HG02973 (cell line): Measurements from ENCODE around the gene PLAAT3.
A peak's percentile ranks its signal among the peaks of the same experiment; 100 is the strongest.
"Not testable (repeated sequence)": the region's sequence is repeated elsewhere in the genome, so short reads cannot be mapped to it uniquely, and the experiment has no call there.

ENCODE experiments used
- ATAC-seq: cut with Tn5 transposase; IDR thresholded peaks from one replicate; pipeline ENCODE4 v1.9.1; 2021; ENCODE audit warnings: moderate library complexity; ENCODE audit not compliant: unreplicated experiment

The PLAAT3 gene

DNA sequence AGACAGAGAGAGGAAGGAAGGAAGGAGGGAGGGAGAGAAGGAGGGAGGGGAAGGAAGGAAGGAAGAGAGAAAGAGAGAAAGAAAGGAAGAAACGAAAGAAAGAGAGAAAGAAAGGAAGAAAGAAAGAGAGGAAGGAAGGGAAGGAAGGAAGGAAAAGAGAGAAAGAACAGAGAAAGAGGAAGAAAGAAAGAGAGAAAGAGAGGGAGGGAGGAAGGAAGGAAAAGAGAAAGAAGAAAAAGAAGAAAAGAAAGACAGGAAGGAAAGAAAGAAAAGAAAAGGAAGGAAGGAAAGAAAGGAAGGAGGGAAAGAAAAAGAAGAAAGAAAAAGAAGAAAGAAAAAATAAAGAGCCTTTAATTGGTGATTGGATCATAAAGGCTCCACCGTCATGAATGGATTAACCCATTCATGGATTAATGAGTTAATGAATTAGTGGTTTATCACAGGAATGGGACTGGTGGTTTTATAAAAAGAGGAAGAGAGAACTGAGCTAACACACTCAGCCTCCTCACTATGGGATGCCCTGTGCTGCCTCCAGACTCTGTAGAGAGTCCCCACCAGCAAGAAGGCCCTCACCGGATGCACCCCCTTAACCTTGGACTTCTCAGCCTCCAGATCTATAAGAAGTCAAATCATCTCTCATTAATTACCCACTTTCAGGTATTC lies 42.1 kb downstream of the PLAAT3 start:
- ATAC-seq: no peak

- no peak for ATAC-seq
Observed at GRCh38 chr11:63569570-63569969, 44.7 kb downstream of the PLAAT3 start.

DNA sequence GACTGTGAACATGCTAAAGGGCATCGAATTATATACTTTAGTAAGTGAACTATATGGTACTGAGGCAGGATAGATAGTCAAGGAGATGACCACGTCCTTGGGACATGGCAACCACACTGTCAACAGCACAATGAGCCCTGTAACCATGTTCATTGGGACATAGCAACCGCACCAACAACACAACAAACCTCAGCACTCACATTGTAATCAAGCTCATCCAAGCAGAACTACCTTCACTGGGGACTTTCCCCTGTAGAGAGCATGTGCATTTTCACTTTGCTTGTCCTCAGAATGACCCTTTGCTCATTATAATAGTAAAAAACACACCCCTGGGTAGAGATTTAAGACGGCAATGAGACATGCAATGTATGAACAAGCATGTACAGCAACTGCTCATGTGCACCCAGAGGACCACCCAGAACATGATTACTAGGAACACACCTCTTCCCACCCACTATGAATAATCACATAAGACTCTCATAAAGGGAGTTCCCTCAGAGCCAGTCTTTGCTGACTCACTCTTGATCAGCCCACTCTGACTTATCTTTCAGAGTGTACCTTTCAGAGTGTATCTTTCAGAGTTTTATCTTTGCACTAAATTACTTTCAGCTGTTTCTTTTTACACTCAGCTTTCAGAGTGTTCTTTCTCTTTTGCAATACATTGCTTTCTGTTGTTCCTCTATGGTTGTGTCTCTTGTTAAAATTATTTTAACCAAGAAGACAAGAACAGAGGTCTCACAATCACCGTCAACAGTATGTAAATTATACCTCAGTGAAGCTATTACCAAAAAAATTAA lies 47.0 kb downstream of the PLAAT3 start:
- peak; percentile 79 for ATAC-seq

GRCh38 chr11:63564784-63565350 lies 49.4 kb downstream of the PLAAT3 start:
- no peak for ATAC-seq

DNA sequence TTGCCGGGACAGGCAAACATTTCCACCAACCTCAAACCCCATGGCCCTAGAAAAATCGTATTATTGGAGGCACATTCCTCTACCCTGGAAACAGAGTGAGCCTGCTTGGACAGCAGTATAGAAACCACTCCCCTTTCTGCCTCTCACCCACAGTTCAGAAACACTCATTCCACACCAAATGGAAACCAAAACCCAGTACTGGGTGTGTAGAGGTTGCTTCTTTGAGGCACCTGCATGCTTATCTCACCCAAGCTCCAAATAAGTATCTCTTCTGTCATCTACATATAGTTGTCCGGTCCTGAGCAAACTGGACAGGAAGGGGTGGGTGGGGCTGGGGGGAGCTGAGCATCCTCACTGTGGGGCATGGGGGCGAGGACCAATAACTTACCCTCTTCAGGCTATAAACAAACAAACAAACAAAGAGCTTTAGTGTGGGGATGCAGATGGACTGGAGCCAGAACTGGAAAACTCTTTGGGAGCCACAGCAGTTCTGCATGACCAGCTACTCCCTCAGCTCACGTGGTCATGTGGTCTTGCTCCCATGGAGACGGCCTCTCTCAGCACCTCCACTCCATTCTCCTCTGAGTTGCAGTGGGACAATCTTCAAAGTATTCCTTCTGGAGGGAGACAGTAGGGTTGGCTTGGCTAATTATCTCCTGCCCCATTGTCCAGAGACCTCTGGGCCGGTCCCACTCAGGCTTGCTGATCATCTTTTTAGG lies 50.0 kb downstream of the PLAAT3 start:
- peak; percentile 55 for ATAC-seq

DNA sequence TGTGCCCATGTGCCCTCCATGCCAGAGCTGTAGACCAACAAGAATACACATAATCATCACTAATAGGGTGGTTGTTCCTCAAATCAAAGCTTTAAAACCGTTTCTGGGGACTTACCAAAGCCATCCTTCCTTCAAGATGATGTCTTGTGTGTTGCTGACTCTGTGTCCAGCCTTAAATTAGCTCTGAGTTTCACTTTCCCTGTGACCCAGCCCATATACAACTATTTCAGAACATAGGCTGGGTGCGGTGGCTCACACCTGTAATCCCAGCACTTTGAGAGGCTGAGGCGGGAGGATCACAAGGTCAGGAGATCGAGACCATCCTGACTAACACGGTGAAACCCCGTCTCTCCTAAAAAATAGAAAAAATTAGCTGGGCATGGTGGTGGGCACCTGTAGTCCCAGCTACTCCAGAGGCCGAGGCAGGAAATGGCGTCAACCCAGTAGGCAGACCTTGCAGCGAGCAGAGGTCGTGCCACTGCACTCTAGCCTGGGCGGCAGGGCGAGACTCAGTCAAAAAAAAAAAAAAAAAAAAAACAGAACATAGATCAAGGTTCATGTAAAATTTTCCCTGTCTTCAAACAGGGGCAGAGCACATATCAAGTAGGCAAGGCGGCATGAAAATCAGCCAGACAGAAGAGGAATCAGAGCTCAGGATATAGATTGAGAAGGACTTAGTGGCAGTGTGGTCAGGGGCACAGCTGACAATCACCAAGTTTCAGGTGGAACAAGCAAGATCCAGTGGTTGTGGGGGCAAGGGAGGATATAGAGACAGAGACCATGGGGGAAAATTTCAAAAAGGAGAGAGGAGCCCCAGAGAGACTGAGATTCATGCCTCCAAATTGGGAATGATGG lies 50.8 kb downstream of the PLAAT3 start, which contains the start of gene PLAAT2:
TSS of gene PLAAT2 (minus strand) at position 179 of the 855 bp plus-strand sequence. CDS start at position 124, 55 bp downstream.
- no peak for ATAC-seq

GRCh38 chr11:63560506-63561180 lies 53.6 kb downstream of the PLAAT3 start:
- no peak for ATAC-seq

DNA sequence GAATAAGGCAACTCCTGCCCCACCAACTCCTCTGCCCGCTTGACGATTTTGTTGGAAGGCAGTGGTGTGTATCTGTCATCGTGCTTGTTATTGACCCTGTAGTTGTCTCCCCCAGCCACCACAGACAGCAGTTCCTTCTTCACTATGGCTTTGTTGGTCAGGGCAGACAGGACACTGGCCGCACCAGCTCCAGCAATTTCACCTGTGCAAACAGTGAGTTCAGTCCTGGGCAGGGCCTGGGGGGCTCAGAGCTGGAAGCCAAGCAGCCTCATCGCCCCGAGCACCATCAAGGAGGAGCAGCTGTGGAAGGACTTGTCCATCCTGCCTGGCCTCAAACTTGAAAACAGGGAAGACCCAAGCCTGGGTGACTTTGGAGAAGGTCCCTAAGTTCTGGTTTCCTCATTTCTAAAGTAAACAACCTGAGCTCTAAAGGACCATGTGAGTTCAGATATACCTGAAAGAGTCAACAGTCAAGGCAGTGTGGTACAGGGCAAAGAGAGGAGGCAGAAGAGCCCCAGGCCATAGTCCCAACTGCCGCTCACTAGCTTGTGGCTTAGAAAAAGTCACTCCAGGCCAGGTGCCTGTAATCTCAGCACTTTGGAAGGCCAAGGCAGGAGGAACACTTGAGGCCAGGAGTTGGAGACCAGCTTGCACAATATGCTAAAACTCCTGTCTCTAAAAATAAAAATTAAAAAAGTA lies 55.6 kb downstream of the PLAAT3 start:
- ATAC-seq: no peak

GRCh38 chr11:63557570-63557969 lies 56.7 kb downstream of the PLAAT3 start:
- ATAC-seq: no peak

GRCh38 chr11:63556404-63557013 lies 57.7 kb downstream of the PLAAT3 start:
- no peak for ATAC-seq

DNA sequence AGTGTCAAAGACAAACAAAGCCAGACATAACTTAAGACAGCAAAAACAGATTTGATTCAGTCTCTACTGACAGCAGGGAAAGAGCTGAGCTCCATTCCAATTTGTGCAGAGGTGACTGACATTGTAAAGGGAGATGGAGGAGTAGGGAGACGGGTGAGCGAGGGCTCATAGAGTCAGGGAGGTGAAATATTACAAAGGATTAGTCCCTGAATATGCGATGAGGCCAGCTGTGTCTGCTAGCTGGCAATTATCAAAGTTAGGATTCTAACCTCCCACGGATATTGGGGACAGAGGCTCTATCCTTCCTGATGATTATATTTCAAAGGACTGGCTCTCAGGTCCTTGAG lies 59.4 kb downstream of the PLAAT3 start:
- no peak for ATAC-seq

GRCh38 chr11:63553759-63554158 lies 60.5 kb downstream of the PLAAT3 start:
- ATAC-seq: peak; percentile 77

- ATAC-seq: no peak
Observed at GRCh38 chr11:63552921-63553320, 61.3 kb downstream of the PLAAT3 start.

DNA sequence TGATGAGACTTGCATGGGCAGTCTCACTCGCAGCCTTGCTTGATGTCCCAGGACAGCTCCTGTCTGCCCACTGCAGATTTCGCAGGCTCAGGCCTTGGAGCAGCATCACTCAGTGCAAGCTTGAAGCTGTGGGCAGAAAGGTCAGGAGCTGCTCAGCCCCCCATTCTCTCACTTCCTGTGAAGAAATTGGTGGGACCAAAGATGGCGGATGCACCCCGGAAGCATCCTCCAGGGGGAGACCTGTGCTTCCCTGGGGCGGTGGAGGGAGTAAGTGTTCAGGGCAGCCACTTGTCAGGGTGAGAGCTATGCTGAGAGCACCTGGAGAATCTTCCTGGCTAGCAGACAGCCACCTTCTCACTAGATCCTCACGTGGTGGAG lies 62.4 kb downstream of the PLAAT3 start:
- ATAC-seq: no peak

GRCh38 chr11:63551091-63551888 lies 62.9 kb downstream of the PLAAT3 start:
- no peak for ATAC-seq

GRCh38 chr11:63550156-63550700 lies 64.0 kb downstream of the PLAAT3 start:
- not testable (repeated sequence) for ATAC-seq

DNA sequence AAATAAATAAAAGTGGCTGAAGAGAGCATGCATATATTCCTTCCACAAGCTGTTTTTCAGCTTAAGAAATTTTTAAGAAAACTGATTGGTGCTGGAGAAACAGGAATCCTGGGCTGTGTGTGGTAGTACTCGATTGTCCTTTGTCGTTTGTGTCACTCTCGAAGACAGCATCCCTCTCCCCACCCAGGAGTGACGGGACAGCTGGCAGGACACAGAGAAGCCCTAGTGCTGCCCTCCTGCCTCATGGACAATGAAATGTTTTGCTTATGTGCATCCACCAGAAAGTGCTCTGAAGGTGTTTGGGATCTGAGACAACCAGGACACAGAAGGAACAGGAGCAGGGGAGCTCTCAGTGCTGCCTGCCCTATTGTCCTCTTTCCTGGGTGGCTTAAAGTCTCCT lies 64.8 kb downstream of the PLAAT3 start:
- no peak for ATAC-seq

- ATAC-seq: no peak
Observed at GRCh38 chr11:63548178-63548577, 66.1 kb downstream of the PLAAT3 start.
